ENCODE data around the gene TMEM14B. TPM values are rescaled to one million over a fixed set of nuclear protein-coding genes. Genes with fewer than 3 reads are reported as not detected.

TMEM14B gene
- total RNA-seq, 4 donors from 2014 or later = 35.4 to 77.2 (median 66.2) TPM

DNA sequence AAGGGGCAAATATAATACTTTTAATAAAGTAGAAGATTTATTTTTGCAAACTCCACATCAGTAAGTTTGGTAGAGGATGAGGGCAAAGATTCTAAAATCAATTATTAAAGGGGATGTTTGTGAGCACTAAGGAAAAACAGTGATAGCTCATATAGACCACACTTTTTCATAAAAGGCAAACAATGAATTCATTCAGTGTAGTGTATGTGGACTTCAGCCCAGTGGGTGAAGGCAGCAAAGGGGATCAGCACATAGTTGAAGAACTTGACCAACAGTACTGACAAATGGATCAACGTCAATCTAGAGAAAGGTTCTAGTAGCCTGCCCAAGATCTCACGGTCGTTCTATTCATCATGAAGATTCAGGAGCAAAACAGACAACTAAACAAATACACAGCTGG lies 45.4 kb downstream of the TMEM14B start:
- TF ChIP-seq POLR2A (IDR thresholded peaks at IDR 0.05; ENCODE audit: low read depth) (no peak), EP300 (IDR thresholded peaks at IDR 0.05) (no peak), POLR2AphosphoS5 (IDR thresholded peaks at IDR 0.05) (no peak)
- TF ChIP-seq, protein P1, sequence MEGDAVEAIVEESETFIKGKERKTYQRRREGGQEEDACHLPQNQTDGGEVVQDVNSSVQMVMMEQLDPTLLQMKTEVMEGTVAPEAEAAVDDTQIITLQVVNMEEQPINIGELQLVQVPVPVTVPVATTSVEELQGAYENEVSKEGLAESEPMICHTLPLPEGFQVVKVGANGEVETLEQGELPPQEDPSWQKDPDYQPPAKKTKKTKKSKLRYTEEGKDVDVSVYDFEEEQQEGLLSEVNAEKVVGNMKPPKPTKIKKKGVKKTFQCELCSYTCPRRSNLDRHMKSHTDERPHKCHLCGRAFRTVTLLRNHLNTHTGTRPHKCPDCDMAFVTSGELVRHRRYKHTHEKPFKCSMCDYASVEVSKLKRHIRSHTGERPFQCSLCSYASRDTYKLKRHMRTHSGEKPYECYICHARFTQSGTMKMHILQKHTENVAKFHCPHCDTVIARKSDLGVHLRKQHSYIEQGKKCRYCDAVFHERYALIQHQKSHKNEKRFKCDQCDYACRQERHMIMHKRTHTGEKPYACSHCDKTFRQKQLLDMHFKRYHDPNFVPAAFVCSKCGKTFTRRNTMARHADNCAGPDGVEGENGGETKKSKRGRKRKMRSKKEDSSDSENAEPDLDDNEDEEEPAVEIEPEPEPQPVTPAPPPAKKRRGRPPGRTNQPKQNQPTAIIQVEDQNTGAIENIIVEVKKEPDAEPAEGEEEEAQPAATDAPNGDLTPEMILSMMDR (IDR thresholded peaks at IDR 0.05) = no peak
- no peaks in the 10 kb centered on the region for H3K4me1 ChIP-seq
- H3K9me3 ChIP-seq = no peaks in the 10 kb centered on the region
- peaks cover 0 to 23% (median 0%) of the 10 kb centered on the region in 4 donors for H3K36me3 ChIP-seq
- intact Hi-C loops (cut with DNase I) = no loop called here
- no peak overlapping the region for H3K27ac ChIP-seq (replicated peaks in 1 of 4)
- H3K4me3 ChIP-seq = no peak overlapping the region
- 80% methylated on average over 3 of the region's 3 CpGs for WGBS
- no peak for DNase-seq (ENCODE audit: extremely low spot score)
- H3K27me3 ChIP-seq = no peaks in the 10 kb centered on the region

DNA sequence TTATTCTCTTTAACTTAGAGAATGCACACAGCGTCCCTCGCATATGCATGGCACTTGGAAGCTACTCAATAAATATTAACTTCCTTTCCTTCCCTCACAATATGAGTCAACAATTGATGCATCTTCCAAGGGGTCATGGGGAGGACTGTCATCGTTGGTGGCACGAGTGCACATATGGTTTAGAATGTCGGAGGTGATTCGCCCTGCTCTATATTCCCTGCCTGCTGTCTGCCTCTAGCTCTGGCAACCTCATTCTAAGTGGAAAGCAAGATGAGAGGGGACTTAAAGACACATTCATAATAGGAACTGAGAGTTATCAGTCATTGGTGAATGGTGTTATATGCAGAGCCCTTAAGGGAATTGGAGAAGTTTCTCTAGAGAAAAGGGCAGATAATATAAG lies 46.1 kb downstream of the TMEM14B start:
- no peaks in the 10 kb centered on the region for H3K9me3 ChIP-seq
- H3K27me3 ChIP-seq = no peaks in the 10 kb centered on the region
- no peak overlapping the region for H3K27ac ChIP-seq (replicated peaks in 1 of 4)
- WGBS = 85% methylated on average over 6 of the region's 6 CpGs
- H3K4me1 ChIP-seq = no peaks in the 10 kb centered on the region
- TF ChIP-seq POLR2AphosphoS5 (IDR thresholded peaks at IDR 0.05) = no peak
- no peak for TF ChIP-seq EP300 (IDR thresholded peaks at IDR 0.05)
- TF ChIP-seq, protein P1 (IDR thresholded peaks at IDR 0.05) = no peak
- TF ChIP-seq POLR2A (IDR thresholded peaks at IDR 0.05; ENCODE audit: low read depth) = no peak
- DNase-seq (ENCODE audit: extremely low spot score) = no peak
- H3K4me3 ChIP-seq = no peak overlapping the region
- peaks cover 0 to 23% (median 0%) of the 10 kb centered on the region in 4 donors for H3K36me3 ChIP-seq
- intact Hi-C loops (cut with DNase I) = no loop called here

DNA sequence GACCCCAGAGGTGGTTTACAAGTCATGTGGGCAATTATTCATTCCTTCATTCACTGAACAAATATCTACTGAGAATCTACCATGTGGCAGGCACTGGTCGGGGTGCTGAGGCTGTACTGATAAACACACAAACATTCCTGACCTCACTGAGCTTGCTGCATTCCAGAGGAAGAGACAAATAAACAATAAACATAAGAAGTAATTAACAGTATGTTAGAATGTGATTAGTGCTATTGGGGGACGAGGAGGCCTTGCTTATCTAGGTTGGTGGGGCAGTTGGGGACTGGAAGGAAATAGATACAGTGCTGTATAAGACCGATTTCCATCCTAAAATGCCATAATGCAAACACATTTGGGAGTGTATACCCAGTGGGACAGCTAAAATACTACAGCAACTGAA lies 46.6 kb downstream of the TMEM14B start:
- no peaks in the 10 kb centered on the region for H3K4me1 ChIP-seq
- 82% methylated on average over 3 of the region's 3 CpGs for WGBS
- H3K27ac ChIP-seq (replicated peaks in 1 of 4) = no peak overlapping the region
- no peak for DNase-seq (ENCODE audit: extremely low spot score)
- H3K27me3 ChIP-seq = no peaks in the 10 kb centered on the region
- H3K4me3 ChIP-seq = no peak overlapping the region
- intact Hi-C loops (cut with DNase I) = no loop called here
- H3K36me3 ChIP-seq = peaks cover 0 to 20% (median 0%) of the 10 kb centered on the region in 4 donors
- H3K9me3 ChIP-seq = no peaks in the 10 kb centered on the region
- TF ChIP-seq POLR2AphosphoS5 (IDR thresholded peaks at IDR 0.05) (no peak), POLR2A (IDR thresholded peaks at IDR 0.05; ENCODE audit: low read depth) (no peak), EP300 (IDR thresholded peaks at IDR 0.05) (no peak)
- TF ChIP-seq, protein P1 (IDR thresholded peaks at IDR 0.05) = no peak

DNA sequence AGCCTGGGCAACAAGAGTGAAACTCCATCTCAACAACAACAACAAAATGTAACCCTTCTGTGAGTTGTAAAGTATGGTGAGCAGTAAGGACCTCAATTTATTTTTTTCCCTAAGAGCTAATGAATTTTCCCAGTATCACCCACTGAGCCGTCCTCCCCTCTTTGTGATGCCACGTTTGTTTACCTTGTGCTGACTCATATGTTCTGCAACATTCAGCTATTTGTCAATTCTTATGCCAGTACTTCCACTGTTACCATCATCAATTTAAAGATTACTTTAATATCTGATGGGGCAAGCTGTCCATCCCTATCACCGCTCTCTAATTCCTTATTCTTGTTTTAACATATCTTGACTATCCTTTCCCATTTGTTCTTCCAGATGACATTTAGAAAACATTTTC lies 53.2 kb downstream of the TMEM14B start:
- no peaks in the 10 kb centered on the region for H3K9me3 ChIP-seq
- H3K27me3 ChIP-seq = no peaks in the 10 kb centered on the region
- no peak overlapping the region for H3K27ac ChIP-seq (replicated peaks in 1 of 4)
- intact Hi-C loops (cut with DNase I) = loop anchor here (2.0 kb wide), 1 partner anchor 322 kb away; no protein-coding TSS in a partner anchor
- whole genome bisulfite sequencing = 76% methylated on average over 3 of the region's 3 CpGs
- H3K36me3 ChIP-seq = peaks cover 0 to 6% (median 0%) of the 10 kb centered on the region in 4 donors
- H3K4me3 ChIP-seq = no peak overlapping the region
- H3K4me1 ChIP-seq = no peaks in the 10 kb centered on the region
- DNase-seq (ENCODE audit: extremely low spot score) = no peak
- TF ChIP-seq POLR2A (IDR thresholded peaks at IDR 0.05; ENCODE audit: low read depth) (no peak), POLR2AphosphoS5 (IDR thresholded peaks at IDR 0.05) (no peak), EP300 (IDR thresholded peaks at IDR 0.05) (no peak)
- TF ChIP-seq, protein P1 (IDR thresholded peaks at IDR 0.05) = no peak

Measured in esophagus muscularis mucosa (tissue), 4 donors.